Stimulated activated effector memory CD8-positive, alpha-beta T cell treated with anti-CD3 and anti-CD28 coated beads, Interleukin-12 subunit alpha, Interleukin-12 subunit beta, amount 100 ng/mL, for 72 hours (primary cell): ENCODE results near the gene ZNF76.

Source experiments
- ATAC-seq: fragments of 150-1000 bp; cut with Tn5 transposase; 2 replicates; pipeline ENCODE4 v1.10.0; 2021
- DNase-seq, 2 donors: peaks; one replicate each; pipeline ENCODE4 v3.0.0; 2021 to 2022; ENCODE audit warnings: low spot score in 2 of 2
- H3K27ac Mint-ChIP-seq: one replicate; pipeline ENCODE4 v1.8.0; 2022; ENCODE audit warnings: mild to moderate bottlenecking, mixed read lengths
- H3K36me3 Mint-ChIP-seq: one replicate; pipeline ENCODE4 v1.8.0; 2022; ENCODE audit warnings: mild to moderate bottlenecking, mixed read lengths
- H3K4me1 Mint-ChIP-seq: one replicate; pipeline ENCODE4 v1.8.0; 2022; ENCODE audit warnings: mixed read lengths
- H3K4me3 Mint-ChIP-seq: one replicate; pipeline ENCODE4 v1.8.0; 2022; ENCODE audit warnings: mild to moderate bottlenecking, mixed read lengths
- H3K9me3 Mint-ChIP-seq: one replicate; pipeline ENCODE4 v1.8.0; 2022; ENCODE audit warnings: mixed read lengths

The ZNF76 gene

DNA sequence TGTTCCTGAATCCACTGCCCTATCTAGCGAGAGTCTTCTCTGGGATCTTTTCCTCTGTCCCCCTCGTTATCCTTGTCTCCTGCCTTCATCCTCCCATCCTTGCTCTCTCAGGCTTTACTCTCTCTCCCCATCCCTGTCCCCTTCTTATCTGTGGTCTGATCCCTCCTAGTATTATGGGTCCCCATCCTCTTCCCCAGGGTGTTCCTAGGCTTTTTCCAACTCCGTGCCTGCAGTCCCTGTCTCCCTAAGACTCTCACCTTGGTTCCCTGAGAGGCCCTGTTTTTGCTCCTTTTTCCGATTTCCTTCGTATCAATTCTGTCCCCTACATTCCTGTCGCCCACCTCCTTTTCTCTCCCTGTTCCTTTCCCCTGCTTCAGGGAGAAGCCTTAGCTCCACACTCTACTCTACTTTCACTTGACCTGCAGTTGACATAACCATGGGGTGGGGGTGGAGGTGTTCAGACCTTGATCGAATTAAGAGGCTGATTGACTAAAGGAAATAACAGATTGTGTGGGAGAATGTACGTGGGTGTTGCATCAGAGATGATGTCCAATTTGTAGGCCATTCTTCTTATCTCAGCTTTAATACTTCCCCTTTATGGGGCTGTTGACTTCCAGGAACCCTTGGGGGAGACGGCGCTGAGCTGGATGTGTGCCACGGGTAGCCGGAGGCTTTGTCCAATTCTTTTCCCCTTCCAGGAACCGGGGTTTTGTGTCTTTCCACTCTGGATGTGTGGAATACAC lies 83.7 kb downstream of the ZNF76 start:
- no peaks in the 10 kb centered on the region for H3K9me3 Mint-ChIP-seq
- peaks cover 22% of the 10 kb centered on the region for H3K36me3 Mint-ChIP-seq
- ATAC-seq: no peak
- DNase-seq: no peak
- H3K4me1 Mint-ChIP-seq: peaks cover 42% of the 10 kb centered on the region
- H3K27ac Mint-ChIP-seq: peak overlapping the region; percentile 90
- peak overlapping the region; percentile 89 for H3K4me3 Mint-ChIP-seq

DNA sequence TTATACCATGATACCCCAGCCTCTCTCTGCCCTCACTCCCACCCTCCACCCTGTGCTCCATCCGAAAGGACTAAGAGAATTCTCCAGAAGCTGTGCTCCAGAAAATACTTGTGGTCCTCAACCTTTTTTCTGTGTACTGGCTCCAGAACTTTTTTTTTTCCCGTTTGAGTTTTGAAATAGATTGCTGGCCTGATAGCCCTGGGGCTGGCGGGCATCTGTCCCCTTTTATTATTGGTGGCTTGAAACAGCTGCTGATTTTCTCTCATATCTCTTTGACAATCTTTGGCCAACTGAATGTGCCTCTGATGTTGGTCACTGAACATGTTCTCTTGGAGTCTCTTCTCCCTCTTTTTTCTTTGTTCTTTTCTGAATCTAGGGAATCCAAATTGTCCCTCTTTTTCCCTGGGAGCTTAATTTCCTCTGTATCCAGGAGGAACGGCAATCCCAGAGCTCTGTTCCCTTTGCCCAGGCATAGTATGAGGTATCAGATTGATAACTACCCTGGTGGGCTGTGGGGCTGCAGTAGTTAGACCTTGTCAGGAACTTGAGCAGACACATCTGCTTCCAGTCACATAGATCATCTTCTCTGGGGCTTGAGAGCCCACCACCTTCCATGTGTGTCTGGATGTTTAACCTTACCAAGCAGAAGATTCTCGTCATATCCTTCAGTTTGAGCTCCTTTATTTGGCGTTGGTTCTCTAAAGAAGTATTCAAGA lies 84.5 kb downstream of the ZNF76 start:
- ATAC-seq (no peak), DNase-seq (no peak)
- peaks cover 29% of the 10 kb centered on the region for H3K36me3 Mint-ChIP-seq
- H3K4me1 Mint-ChIP-seq: peaks cover 48% of the 10 kb centered on the region
- no peaks in the 10 kb centered on the region for H3K9me3 Mint-ChIP-seq
- peak overlapping the region; percentile 90 for H3K27ac Mint-ChIP-seq
- peak overlapping the region; percentile 89 for H3K4me3 Mint-ChIP-seq
